CD8-positive, alpha-beta memory T cell (primary cell): ENCODE results near the gene DGAT2. TPM values are rescaled to one million over a fixed set of nuclear protein-coding genes. Genes with fewer than 3 reads are reported as not detected.
A peak's percentile ranks its signal among the peaks of the same experiment; 100 is the strongest.

Experiments used
- CTCF ChIA-PET: fragments of 350-600 bp; sonication (Branson Sonifier 250); formaldehyde crosslinking; loops from one replicate; lab custom pipeline; 2021; ENCODE audit warnings: antibody characterized with exemption; lab: Charles Lee
- POLR2A ChIA-PET: fragments of 350-600 bp; sonication (Branson Sonifier 250); formaldehyde crosslinking; loops from one replicate; lab custom pipeline; 2021; ENCODE audit warnings: antibody characterized with exemption; lab: Charles Lee
- DNase-seq, 5 donors: peaks; one replicate each; pipeline versions ENCODE4 v3.0.0 to v3.0.0-alpha.2; 2020 to 2022; ENCODE audit warnings: mixed read lengths in 1 of 5
- H3K27ac ChIP-seq: one replicate; pipeline ENCODE4 v1.7.0; 2013; ENCODE audit warnings: low read depth, mild to moderate bottlenecking, low read length, moderate library complexity
- H3K27me3 ChIP-seq: 2 replicates; pipeline ENCODE4 v1.7.0; 2013; ENCODE audit warnings: low read length, mild to moderate bottlenecking; ENCODE audit not compliant: insufficient read depth, poor library complexity, severe bottlenecking
- H3K36me3 ChIP-seq: 2 replicates; pipeline ENCODE4 v1.7.0; 2013; ENCODE audit warnings: mild to moderate bottlenecking, low read length, moderate library complexity; ENCODE audit not compliant: insufficient read depth
- H3K4me1 ChIP-seq: 2 replicates; pipeline ENCODE4 v1.7.0; 2013; ENCODE audit warnings: mild to moderate bottlenecking, low read length, moderate library complexity; ENCODE audit not compliant: insufficient read depth
- H3K4me3 ChIP-seq: 2 replicates; pipeline ENCODE4 v1.7.0; 2013; ENCODE audit warnings: mild to moderate bottlenecking, low read length
- H3K9me3 ChIP-seq: 2 replicates; pipeline ENCODE4 v1.7.0; 2013; ENCODE audit warnings: mild to moderate bottlenecking, low read length
- H3K27ac Mint-ChIP-seq, 8 donors: one replicate each; pipeline ENCODE4 v1.8.0; 2020 to 2021; ENCODE audit warnings: mixed read lengths in 8 of 8, mild to moderate bottlenecking in 6 of 8, inconsistent platforms in 3 of 8, moderate library complexity in 3 of 8
- H3K27me3 Mint-ChIP-seq, 2 donors: one replicate each; pipeline ENCODE4 v1.8.0; 2020 to 2021; ENCODE audit warnings: mixed read lengths in 2 of 2, mild to moderate bottlenecking in 1 of 2, moderate library complexity in 1 of 2
- H3K36me3 Mint-ChIP-seq, 3 donors: one replicate each; pipeline ENCODE4 v1.8.0; 2020 to 2021; ENCODE audit warnings: mixed read lengths in 3 of 3, inconsistent platforms in 1 of 3, mild to moderate bottlenecking in 1 of 3
- H3K4me1 Mint-ChIP-seq, 3 donors: one replicate each; pipeline ENCODE4 v1.8.0; 2020 to 2021; ENCODE audit warnings: mixed read lengths in 3 of 3, inconsistent platforms in 1 of 3, mild to moderate bottlenecking in 1 of 3
- H3K4me3 Mint-ChIP-seq, 7 donors: one replicate each; pipeline ENCODE4 v1.8.0; 2020 to 2021; ENCODE audit warnings: mixed read lengths in 7 of 7, mild to moderate bottlenecking in 6 of 7, moderate library complexity in 4 of 7, inconsistent platforms in 2 of 7
- H3K9me3 Mint-ChIP-seq, 5 donors: one replicate each; pipeline ENCODE4 v1.8.0; 2020 to 2022; ENCODE audit warnings: mixed read lengths in 5 of 5, mild to moderate bottlenecking in 3 of 5, moderate library complexity in 2 of 5, inconsistent platforms in 1 of 5
- polyA plus RNA-seq: library from polyadenylated mRNA; unstranded; fragments of 300-500 nt; fragmentation: Illumina TruSeq; gene quantifications from one replicate; pipeline ENCODE4 v1.2.3, GENCODE V29; 2021
- total RNA-seq, 2 experiments: library from RNA; stranded (reverse); gene quantifications; one replicate each; pipeline ENCODE4 v1.2.3, GENCODE V29; 2021

Gene DGAT2
- total and polyA plus RNA-seq, 3 experiments from 2014 or later: 5.5 to 5.6 TPM; not detected in 1

DNA sequence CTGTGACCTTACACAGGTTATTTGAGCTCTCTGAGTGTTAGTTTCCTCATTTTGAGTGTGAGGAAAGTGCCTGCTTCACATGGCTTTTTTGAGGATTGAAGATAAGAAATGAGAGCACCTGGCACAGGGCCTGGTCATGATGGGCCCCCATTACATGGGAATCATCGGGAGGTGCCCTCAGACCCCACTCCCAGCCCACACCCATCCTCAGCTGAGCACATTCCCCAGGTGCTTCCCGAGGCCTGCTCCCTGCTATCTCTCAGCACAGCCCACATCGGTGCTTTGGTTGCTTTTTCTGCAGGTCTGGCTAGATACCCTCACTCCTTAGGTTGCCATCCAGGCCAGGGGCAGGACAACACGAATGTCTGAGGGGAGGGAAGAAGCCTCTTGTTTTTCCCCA, 16.6 kb downstream of the DGAT2 start:
- H3K36me3 Mint-ChIP-seq: no peaks in the 10 kb centered on the region
- ChIA-PET POLR2A (no interaction called here), CTCF (interaction anchor here (2.4 kb wide), 1 partner anchor 18 kb away, joined by 6 read pairs; no protein-coding TSS in a partner anchor)
- no peaks in the 10 kb centered on the region for H3K36me3 ChIP-seq
- H3K9me3 Mint-ChIP-seq: no peaks in the 10 kb centered on the region
- no peak for DNase-seq
- no peaks in the 10 kb centered on the region for H3K27me3 ChIP-seq
- no peak overlapping the region for H3K27ac ChIP-seq
- H3K9me3 ChIP-seq: no peaks in the 10 kb centered on the region
- H3K4me1 Mint-ChIP-seq: no peaks in the 10 kb centered on the region
- H3K4me3 Mint-ChIP-seq: no peak overlapping the region
- no peak overlapping the region for H3K27ac Mint-ChIP-seq
- no peaks in the 10 kb centered on the region for H3K27me3 Mint-ChIP-seq
- H3K4me1 ChIP-seq: no peaks in the 10 kb centered on the region
- no peak overlapping the region for H3K4me3 ChIP-seq

- Histone ChIP-seq H3K9me3 (no peaks in the 10 kb centered on the region), H3K4me1 (no peaks in the 10 kb centered on the region), H3K36me3 (no peaks in the 10 kb centered on the region), H3K27ac (no peak overlapping the region), H3K27me3 (no peaks in the 10 kb centered on the region), H3K4me3 (no peak overlapping the region)
- Mint-ChIP-seq H3K4me1 (no peaks in the 10 kb centered on the region), H3K27ac (peak overlapping the region in 1 of 8 donors; percentile 66), H3K4me3 (no peak overlapping the region), H3K36me3 (no peaks in the 10 kb centered on the region), H3K27me3 (no peaks in the 10 kb centered on the region), H3K9me3 (no peaks in the 10 kb centered on the region)
- POLR2A ChIA-PET: no interaction called here
- no peak for DNase-seq
- CTCF ChIA-PET: interaction anchor here (2.4 kb wide), 1 partner anchor 17 kb away, joined by 6 read pairs; no protein-coding TSS in a partner anchor
Measured at GRCh38 chr11:75786101-75786736, 17.6 kb downstream of the DGAT2 start.

GRCh38 chr11:75789521-75789920, 20.9 kb downstream of the DGAT2 start:
- Histone ChIP-seq H3K27ac (no peak overlapping the region), H3K4me3 (no peak overlapping the region), H3K4me1 (no peaks in the 10 kb centered on the region), H3K36me3 (no peaks in the 10 kb centered on the region), H3K9me3 (no peaks in the 10 kb centered on the region), H3K27me3 (no peaks in the 10 kb centered on the region)
- CTCF ChIA-PET: no interaction called here
- POLR2A ChIA-PET: no interaction called here
- Mint-ChIP-seq H3K4me1 (no peaks in the 10 kb centered on the region), H3K4me3 (no peak overlapping the region), H3K27me3 (no peaks in the 10 kb centered on the region), H3K36me3 (no peaks in the 10 kb centered on the region), H3K9me3 (no peaks in the 10 kb centered on the region), H3K27ac (no peak overlapping the region)
- no peak for DNase-seq

DNA sequence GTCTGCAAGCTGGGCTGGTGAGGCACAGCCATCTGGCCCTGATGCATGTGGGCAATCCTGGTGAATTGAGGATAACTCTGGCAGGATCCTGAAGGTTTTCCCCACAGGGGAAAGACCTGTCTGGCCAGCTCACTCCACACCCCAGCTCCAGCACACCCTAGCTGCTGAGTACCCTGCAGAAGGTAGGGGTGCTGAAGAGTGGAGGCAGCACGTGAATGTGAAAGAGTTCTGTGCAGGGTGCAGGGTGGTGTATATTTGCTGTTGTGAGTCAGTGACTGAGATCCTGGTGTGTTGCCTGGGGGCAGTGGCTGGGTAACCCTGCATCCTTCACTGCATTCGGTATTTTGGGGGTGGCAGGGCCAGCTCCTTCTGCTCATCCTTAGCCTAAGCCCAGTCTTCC, 22.4 kb downstream of the DGAT2 start:
- POLR2A ChIA-PET: no interaction called here
- H3K4me1 ChIP-seq: no peaks in the 10 kb centered on the region
- CTCF ChIA-PET: no interaction called here
- no peaks in the 10 kb centered on the region for H3K36me3 Mint-ChIP-seq
- no peaks in the 10 kb centered on the region for H3K9me3 Mint-ChIP-seq
- H3K9me3 ChIP-seq: no peaks in the 10 kb centered on the region
- no peak overlapping the region for H3K4me3 Mint-ChIP-seq
- no peak overlapping the region for H3K27ac ChIP-seq
- no peaks in the 10 kb centered on the region for H3K27me3 ChIP-seq
- DNase-seq: no peak
- no peaks in the 10 kb centered on the region for H3K27me3 Mint-ChIP-seq
- peak overlapping the region in 1 of 8 donors; percentile 50 for H3K27ac Mint-ChIP-seq
- no peak overlapping the region for H3K4me3 ChIP-seq
- no peaks in the 10 kb centered on the region for H3K4me1 Mint-ChIP-seq
- no peaks in the 10 kb centered on the region for H3K36me3 ChIP-seq

GRCh38 chr11:75792127-75792731, 23.7 kb downstream of the DGAT2 start:
- Histone ChIP-seq H3K4me1 (no peaks in the 10 kb centered on the region), H3K36me3 (no peaks in the 10 kb centered on the region), H3K9me3 (no peaks in the 10 kb centered on the region), H3K4me3 (no peak overlapping the region), H3K27me3 (no peaks in the 10 kb centered on the region), H3K27ac (no peak overlapping the region)
- Mint-ChIP-seq H3K27me3 (no peaks in the 10 kb centered on the region), H3K4me1 (no peaks in the 10 kb centered on the region), H3K4me3 (no peak overlapping the region), H3K27ac (no peak overlapping the region), H3K36me3 (no peaks in the 10 kb centered on the region), H3K9me3 (no peaks in the 10 kb centered on the region)
- CTCF ChIA-PET: no interaction called here
- DNase-seq: no peak
- POLR2A ChIA-PET: no interaction called here

DNA sequence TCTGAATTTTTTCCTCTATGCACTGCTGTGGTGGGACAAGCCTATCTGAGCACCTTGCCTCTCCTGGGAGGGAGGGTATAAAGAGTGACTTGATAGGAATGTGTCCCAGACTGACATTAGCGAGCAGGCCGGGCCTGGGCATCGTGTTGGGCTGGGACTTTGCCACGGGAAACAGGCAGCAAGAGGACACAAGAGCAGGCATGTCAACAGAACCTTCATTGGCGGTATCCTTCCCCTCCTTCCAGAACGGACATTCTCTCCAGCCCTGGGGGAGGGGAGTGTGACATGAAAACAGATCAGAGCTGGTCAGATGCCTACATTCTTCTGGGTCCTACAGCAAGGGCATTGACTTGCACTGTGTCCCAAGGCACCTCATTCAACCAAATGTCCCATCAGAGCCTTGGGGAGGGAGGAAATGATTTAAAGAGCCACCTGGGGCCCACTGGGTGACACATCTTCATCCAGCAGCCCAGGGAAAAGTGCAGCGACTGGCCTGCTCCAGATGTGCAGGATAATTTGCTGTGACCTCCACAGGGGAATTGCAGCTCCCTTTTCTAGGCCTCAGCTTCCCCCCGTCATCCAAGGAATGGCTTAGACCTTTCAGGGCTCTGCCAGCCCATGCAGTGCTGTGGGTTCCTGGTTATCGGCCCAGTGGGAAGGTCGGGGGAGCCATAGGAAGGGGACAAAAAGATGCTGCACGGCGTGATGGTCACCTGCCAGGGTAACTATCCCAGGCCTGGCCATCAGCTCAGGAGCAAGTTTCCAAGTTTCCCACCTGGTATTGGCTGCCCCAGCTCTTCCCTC, 24.6 kb downstream of the DGAT2 start:
- H3K4me3 Mint-ChIP-seq: no peak overlapping the region
- no peaks in the 10 kb centered on the region for H3K27me3 Mint-ChIP-seq
- Histone ChIP-seq H3K9me3 (no peaks in the 10 kb centered on the region), H3K27ac (no peak overlapping the region), H3K4me1 (no peaks in the 10 kb centered on the region), H3K27me3 (no peaks in the 10 kb centered on the region), H3K36me3 (no peaks in the 10 kb centered on the region), H3K4me3 (no peak overlapping the region)
- POLR2A ChIA-PET: no interaction called here
- no peaks in the 10 kb centered on the region for H3K36me3 Mint-ChIP-seq
- no peak for DNase-seq
- no peaks in the 10 kb centered on the region for H3K4me1 Mint-ChIP-seq
- no peaks in the 10 kb centered on the region for H3K9me3 Mint-ChIP-seq
- H3K27ac Mint-ChIP-seq: no peak overlapping the region
- CTCF ChIA-PET: interaction anchor here (1.0 to 2.1 kb wide), 3 partner anchors 10 to 75 kb away, joined by 3 to 11 read pairs (median 3); no protein-coding TSS in a partner anchor

GRCh38 chr11:75793966-75794365, 25.4 kb downstream of the DGAT2 start:
- no peaks in the 10 kb centered on the region for H3K36me3 ChIP-seq
- no peak overlapping the region for H3K4me3 ChIP-seq
- H3K27me3 ChIP-seq: no peaks in the 10 kb centered on the region
- Mint-ChIP-seq H3K36me3 (no peaks in the 10 kb centered on the region), H3K4me1 (no peaks in the 10 kb centered on the region), H3K27ac (no peak overlapping the region), H3K4me3 (no peak overlapping the region), H3K9me3 (no peaks in the 10 kb centered on the region), H3K27me3 (no peaks in the 10 kb centered on the region)
- POLR2A ChIA-PET: no interaction called here
- CTCF ChIA-PET: interaction anchor here (1.0 to 2.1 kb wide), 3 partner anchors 9 to 75 kb away, joined by 3 to 11 read pairs (median 3); no protein-coding TSS in a partner anchor
- no peak for DNase-seq
- no peak overlapping the region for H3K27ac ChIP-seq
- no peaks in the 10 kb centered on the region for H3K9me3 ChIP-seq
- no peaks in the 10 kb centered on the region for H3K4me1 ChIP-seq
